HEK293T (cell line): Measurements from ENCODE around the gene RAB1A.
"Not testable (repeated sequence)": the region's sequence is repeated elsewhere in the genome, so short reads cannot be mapped to it uniquely, and the experiment has no call there.

Experiments
- BHLHE40 ChIP-seq: fragments of 450-650 bp; IDR thresholded peaks from 2 replicates; pipeline ENCODE4 v1.6.1; 2016; ENCODE audit warnings: mild to moderate bottlenecking, moderate library complexity, borderline replicate concordance
- FOXA1 ChIP-seq: fragments of 450-650 bp; IDR thresholded peaks from 2 replicates; pipeline ENCODE4 v1.6.1; 2016; ENCODE audit warnings: mild to moderate bottlenecking
- FOXM1 ChIP-seq: fragments of 450-650 bp; IDR thresholded peaks from 2 replicates; pipeline ENCODE4 v1.6.1; 2017; ENCODE audit warnings: mild to moderate bottlenecking, borderline replicate concordance
- HDGF ChIP-seq: fragments of 450-650 bp; IDR thresholded peaks from 2 replicates; pipeline ENCODE4 v1.6.1; 2017; ENCODE audit warnings: antibody characterized with exemption, borderline replicate concordance
- PKNOX1 ChIP-seq: fragments of 450-650 bp; IDR thresholded peaks from 2 replicates; pipeline ENCODE4 v1.6.1; 2016
- SUZ12 ChIP-seq: fragments of 450-650 bp; IDR thresholded peaks from 2 replicates; pipeline ENCODE4 v1.6.1; 2016; ENCODE audit warnings: mild to moderate bottlenecking
- TARDBP ChIP-seq: fragments of 450-650 bp; IDR thresholded peaks from 2 replicates; pipeline ENCODE4 v1.6.1; 2016

- not testable (repeated sequence) for TF ChIP-seq FOXM1, FOXA1, SUZ12, PKNOX1, BHLHE40, HDGF, TARDBP
These were observed 4.4 kb downstream of the RAB1A start for GRCh38 chr2:65125457-65125856.
